Activated CD8-positive, alpha-beta memory T cell treated with anti-CD3 and anti-CD28 coated beads, Interleukin-2, amount 50 U/mL, for 1 hour (primary cell): Measurements from ENCODE around the gene PLAAT4.
"Not testable (repeated sequence)": the region's sequence is repeated elsewhere in the genome, so short reads cannot be mapped to it uniquely, and the experiment has no call there.

ENCODE experiments used
- DNase-seq: peaks from one replicate; pipeline ENCODE4 v3.0.0-alpha.2; 2020; ENCODE audit errors: extremely low read depth

Gene PLAAT4

GRCh38 chr11:63567044-63567840, 30.6 kb downstream of the PLAAT4 start:
- DNase-seq, result peak; percentile 36

GRCh38 chr11:63569570-63569969, 33.0 kb downstream of the PLAAT4 start:
- no peak for DNase-seq

- DNase-seq, result no peak
These were observed 35.5 kb downstream of the PLAAT4 start for GRCh38 chr11:63572026-63572688.

- DNase-seq, result no peak
These were observed 37.6 kb downstream of the PLAAT4 start for GRCh38 chr11:63573881-63574855.

GRCh38 chr11:63574856-63575602, 38.4 kb downstream of the PLAAT4 start:
- no peak for DNase-seq

- DNase-seq, result not testable (repeated sequence)
These were observed 42.3 kb downstream of the PLAAT4 start for GRCh38 chr11:63578882-63579281.

- not testable (repeated sequence) for DNase-seq
These were observed 44.6 kb downstream of the PLAAT4 start for GRCh38 chr11:63581224-63581623.

GRCh38 chr11:63583357-63583677, 46.7 kb downstream of the PLAAT4 start:
- no peak for DNase-seq

- no peak for DNase-seq
These were observed 50.0 kb downstream of the PLAAT4 start for GRCh38 chr11:63586451-63587166.

GRCh38 chr11:63589000-63589399, 52.4 kb downstream of the PLAAT4 start:
- DNase-seq, result no peak

GRCh38 chr11:63590024-63590788, 53.6 kb downstream of the PLAAT4 start:
- DNase-seq, result no peak

- no peak for DNase-seq
These were observed 56.4 kb downstream of the PLAAT4 start for GRCh38 chr11:63592975-63593395.

GRCh38 chr11:63595296-63595695, 58.7 kb downstream of the PLAAT4 start:
- no peak for DNase-seq
